HG03196 (cell line): ENCODE data around the gene TSPYL1.
"Not testable (repeated sequence)": the region's sequence is repeated elsewhere in the genome, so short reads cannot be mapped to it uniquely, and the experiment has no call there.

Experiments used
- ATAC-seq: cut with Tn5 transposase; IDR thresholded peaks from one replicate; pipeline ENCODE4 v1.9.1; 2021; ENCODE audit not compliant: unreplicated experiment

The TSPYL1 gene

GRCh38 chr6:116298973-116299372 lies 19.2 kb upstream of the TSPYL1 start:
- no peak for ATAC-seq

GRCh38 chr6:116298273-116298672 lies 18.5 kb upstream of the TSPYL1 start:
- ATAC-seq = no peak

- no peak for ATAC-seq
These were observed 12.8 kb upstream of the TSPYL1 start for GRCh38 chr6:116292553-116292952.

- no peak for ATAC-seq
These were observed 12.1 kb upstream of the TSPYL1 start for GRCh38 chr6:116291701-116292396.

- ATAC-seq = no peak
These were observed 11.1 kb upstream of the TSPYL1 start for GRCh38 chr6:116290799-116291198.

- ATAC-seq = no peak
These were observed 10.1 kb upstream of the TSPYL1 start for GRCh38 chr6:116289876-116290275.

GRCh38 chr6:116287689-116288282 lies 8.1 kb upstream of the TSPYL1 start:
- ATAC-seq = no peak

GRCh38 chr6:116286773-116287358 lies 7.1 kb upstream of the TSPYL1 start:
- no peak for ATAC-seq

- not testable (repeated sequence) for ATAC-seq
These were observed 5.3 kb upstream of the TSPYL1 start for GRCh38 chr6:116284984-116285383.

- ATAC-seq = no peak
These were observed 3.5 kb upstream of the TSPYL1 start for GRCh38 chr6:116283191-116283590.

- ATAC-seq = no peak
These were observed 3.0 kb upstream of the TSPYL1 start for GRCh38 chr6:116282698-116283097.

GRCh38 chr6:116280933-116281316 lies 1.2 kb upstream of the TSPYL1 start:
- ATAC-seq = no peak

GRCh38 chr6:116280161-116280932 lies 617 bp upstream of the TSPYL1 start:
- no peak for ATAC-seq

- peak; percentile 5 for ATAC-seq
These were observed 887 bp downstream of the TSPYL1 start for GRCh38 chr6:116278854-116279231.

- ATAC-seq = no peak
These were observed 1.3 kb downstream of the TSPYL1 start for GRCh38 chr6:116278481-116278829.

GRCh38 chr6:116277124-116277523 lies 2.6 kb downstream of the TSPYL1 start:
- no peak for ATAC-seq

GRCh38 chr6:116271149-116271708 lies 8.5 kb downstream of the TSPYL1 start:
- ATAC-seq = no peak

- peak; percentile 76 for ATAC-seq
These were observed 11.0 kb downstream of the TSPYL1 start for GRCh38 chr6:116268589-116269293.

GRCh38 chr6:116267836-116268588 lies 11.7 kb downstream of the TSPYL1 start:
- no peak for ATAC-seq

GRCh38 chr6:116266803-116267202 lies 12.9 kb downstream of the TSPYL1 start:
- ATAC-seq = no peak
